NK-92 treated with Interleukin-12 subunit alpha and Interleukin-12 subunit beta, amount 100 ng/mL, for 24 hours (cell line): ENCODE data around the gene NEK1.
"Not testable (repeated sequence)": the region's sequence is repeated elsewhere in the genome, so short reads cannot be mapped to it uniquely, and the experiment has no call there.

ENCODE experiments used
- DNase-seq: peaks from one replicate; lab custom pipeline; 2025; lab: John Stamatoyannopoulos, UW

NEK1 gene

DNA sequence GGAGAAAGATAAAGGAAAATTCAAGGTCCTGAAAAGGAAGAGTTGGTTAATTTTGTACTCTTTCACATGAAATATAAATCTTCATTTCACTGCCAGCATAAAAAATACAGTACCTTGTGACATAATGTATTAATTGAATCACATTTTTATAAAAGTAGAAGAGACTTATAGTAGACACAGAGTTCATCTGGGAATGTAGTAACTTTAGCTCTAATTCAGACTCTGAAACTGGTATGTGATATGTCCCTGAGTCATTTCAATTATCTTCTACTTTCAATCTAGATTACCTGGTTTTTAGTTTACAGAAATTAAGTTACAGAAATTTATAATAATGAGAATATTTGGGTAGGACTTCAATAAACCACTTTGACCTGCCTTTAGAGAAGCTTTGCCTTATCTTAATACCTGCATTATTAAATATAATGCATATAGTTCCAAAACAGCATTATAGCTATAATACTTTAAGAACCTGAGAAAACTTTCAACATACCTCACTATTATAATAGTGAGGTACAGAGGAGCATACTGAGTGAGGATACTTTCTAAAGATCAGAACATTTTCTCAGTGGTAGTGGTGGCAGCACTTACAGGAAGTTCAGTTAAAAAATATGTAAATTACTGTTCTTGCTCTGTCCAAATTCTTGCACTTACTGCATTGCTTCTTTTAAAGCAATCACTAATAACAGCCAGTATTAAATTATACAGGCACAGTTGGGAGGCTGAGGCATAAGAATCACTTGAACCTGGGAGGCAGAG lies 11.2 kb downstream of the NEK1 start:
- no peak for DNase-seq

DNA sequence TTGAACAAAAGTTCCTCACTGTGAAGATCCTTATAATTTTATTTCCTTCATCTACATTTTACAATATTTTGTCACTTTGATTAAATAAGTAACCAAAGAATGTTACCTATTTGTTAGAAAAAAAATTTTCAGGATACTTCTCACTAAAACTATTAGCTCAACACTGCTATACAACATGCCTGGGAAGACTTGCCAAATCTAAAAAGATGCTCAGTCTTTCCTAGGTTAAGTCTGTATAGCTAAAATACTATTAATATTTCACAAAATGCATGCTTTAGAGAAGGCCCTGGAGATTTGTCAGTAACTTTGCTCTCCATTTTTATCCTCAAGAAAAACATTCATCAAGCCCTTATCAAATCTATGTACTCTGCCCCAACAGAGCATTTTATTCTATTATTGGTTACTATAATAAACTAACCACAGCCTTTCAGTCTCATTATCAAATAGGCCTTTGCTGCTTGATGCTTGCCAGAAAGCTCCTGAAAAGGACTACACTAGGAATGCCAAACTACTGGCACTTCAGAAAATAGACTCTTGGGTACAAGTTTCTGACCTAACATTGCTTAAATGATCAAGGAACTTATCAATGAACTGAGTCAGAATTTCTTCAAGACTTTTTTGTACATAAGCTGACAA lies 17.7 kb downstream of the NEK1 start:
- DNase-seq: no peak

DNA sequence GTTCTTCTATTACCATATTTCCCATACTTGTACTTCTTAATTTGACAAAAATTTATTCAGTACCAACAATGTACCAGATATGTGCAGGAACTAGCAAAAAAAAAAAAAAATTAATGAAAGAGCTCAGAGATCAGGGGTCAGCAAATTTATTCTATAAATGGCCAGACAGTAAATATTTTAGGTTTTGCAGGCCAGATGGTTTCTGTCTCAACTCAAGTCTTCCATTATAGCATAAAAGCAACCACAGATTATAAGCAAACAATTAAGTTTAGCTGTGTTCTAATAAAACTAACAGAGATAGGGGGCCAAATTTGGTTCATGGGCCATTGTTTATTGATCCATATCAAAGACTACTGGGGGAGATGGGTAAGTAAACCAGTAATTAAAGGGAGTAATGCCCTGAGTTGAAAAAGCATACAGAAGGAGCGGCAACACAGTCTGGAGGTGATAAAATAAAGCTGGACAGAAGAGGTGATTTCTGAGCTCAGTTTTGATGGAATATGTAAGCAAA lies 19.3 kb downstream of the NEK1 start:
- no peak for DNase-seq

DNA sequence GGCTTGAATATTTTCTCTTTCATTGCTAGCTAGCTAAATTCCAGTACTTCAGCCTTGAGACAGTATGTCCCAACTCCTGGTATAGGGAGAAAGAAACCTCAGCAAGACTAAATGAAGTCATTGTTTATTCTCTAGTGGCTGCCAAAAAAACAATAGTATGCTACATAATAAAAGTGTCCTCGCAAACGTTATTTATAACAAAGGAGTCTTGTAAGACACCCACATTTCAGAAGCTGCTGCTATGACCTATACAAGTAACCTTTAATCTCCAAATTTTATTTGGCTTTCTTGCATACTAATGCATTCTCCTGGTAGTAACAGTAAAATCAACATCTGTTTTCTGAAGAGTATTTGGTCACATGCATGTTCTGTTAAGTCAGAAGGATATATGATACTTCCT lies 28.8 kb downstream of the NEK1 start:
- DNase-seq: no peak

DNA sequence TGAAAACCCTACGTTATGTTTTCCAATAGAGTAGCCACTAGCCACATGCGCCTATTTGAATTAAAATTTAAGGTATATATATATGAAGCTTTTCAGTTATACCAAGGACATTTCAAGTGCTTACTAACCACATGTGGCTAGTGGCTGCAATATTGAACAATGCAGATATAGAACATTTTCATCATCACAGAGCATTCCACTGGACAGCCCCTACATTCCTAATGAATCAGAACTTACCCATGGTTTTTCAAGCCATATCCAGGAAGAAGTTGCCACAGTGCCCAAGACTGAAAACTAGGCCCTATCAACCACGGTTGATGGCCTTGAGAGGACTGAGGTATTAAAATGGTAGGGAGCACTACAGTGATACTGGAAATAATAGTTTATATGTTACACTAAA lies 29.7 kb downstream of the NEK1 start:
- no peak for DNase-seq

DNA sequence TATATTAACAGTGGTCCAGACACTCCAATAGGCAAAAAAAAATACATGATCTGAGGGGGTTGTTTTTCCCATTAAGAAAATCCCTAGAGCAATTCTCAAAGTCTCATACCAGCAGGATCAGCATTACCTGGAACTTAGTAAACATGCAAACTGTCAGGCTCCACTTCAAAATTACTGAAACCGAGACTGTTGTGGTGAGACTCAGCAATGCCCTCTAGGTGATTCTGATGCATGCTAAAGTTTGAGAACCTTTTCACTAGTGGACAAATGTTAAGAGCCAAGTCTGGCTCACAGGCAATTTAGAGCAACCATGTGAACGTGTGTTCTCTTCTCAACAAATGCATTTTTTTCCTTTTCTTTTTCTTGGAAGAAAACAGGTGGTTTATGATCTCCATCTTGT lies 30.2 kb downstream of the NEK1 start:
- no peak for DNase-seq

DNA sequence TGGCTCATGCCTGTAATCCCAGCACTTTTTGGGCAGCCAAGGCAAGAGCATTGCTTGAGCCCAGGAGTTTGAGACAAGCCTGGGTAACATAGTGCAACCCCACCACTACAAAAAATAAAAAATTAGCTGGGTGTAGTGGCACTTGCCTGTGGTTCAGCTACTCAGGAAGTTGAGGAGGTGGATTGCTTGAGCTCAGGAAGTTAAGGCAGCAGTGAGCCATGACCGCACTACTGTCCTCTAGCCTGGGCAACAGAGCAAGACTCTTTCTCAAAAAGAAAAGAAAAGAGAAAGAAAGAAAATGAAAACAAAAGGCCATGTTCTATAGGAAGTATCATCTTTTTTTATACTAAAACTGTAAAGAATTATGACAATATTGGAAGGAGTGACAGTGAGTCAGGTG lies 38.5 kb downstream of the NEK1 start:
- DNase-seq: no peak

DNA sequence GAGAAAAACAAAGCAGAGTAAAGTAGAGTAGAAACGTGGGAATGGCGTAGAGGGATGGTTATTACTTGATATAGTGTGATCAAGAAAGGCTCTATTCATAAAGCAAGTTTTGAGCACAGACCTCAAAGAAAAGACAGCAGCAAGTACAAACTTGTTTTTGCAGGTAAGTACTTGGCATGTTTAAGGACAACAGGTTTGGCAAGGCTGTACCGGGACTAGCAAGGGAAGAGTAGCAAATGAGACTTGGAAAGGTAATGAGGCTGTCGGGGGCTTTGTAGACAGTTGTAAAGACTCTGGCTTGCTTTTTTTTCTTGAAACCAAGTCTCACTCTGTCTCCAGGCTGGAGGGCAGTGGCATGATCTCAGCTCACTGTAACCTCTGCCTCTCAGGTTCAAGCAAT lies 40.9 kb downstream of the NEK1 start:
- DNase-seq: no peak

DNA sequence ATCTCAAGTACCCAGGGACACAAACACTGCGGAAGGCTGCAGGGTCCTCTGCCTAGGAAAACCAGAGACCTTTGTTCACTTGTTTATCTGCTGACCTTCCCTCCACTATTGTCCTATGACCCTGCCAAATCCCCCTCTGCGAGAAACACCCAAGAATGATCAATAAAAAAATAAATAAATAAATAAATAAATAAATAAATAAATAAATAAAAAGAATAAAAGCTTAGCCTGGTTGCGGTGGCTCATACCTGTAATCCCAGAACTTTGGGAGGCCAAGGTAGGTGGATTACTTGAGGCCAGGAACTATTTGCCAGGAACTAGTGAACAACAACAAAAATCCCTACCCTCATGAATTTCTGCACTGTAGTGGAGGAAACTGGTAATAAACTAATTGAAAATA lies 41.4 kb downstream of the NEK1 start:
- DNase-seq: not testable (repeated sequence)

DNA sequence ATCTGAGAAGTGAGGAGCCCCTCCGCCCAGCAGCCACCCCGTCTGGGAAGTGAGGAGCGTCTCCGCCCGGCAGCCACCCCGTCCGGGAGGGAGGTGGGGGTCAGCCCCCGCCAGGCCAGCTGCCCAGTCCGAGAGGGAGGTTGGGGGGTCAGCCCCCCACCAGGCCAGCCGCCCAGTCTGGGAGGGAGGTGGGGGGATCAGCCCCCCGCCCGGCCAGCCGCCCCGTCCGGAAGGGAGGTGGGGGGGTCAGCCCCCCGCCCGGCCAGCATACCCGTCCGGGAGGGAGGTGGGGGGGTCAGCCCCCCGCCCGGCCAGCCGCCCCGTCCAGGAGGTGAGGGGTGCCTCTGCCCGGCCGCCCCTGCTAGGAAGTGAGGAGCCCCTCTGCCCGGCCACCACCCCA lies 42.1 kb downstream of the NEK1 start:
- not testable (repeated sequence) for DNase-seq

DNA sequence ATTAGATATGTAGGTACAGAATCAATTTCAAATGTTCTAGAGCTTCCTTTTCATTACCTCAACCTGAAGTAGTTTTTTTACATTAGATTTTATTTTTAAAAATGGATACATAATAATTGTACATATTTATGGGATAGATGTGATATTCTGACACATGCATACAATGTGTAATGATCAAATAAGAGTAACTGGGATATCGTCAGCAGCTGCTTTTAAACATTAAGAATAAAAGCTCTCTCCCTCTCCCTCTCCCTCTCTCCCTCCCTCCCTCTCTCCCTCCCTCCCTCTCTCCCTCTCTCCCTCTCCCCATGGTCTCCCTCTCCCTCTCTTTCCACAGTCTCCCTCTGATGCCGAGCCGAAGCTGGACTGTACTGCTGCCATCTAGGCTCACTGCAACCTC lies 43.2 kb downstream of the NEK1 start:
- not testable (repeated sequence) for DNase-seq

DNA sequence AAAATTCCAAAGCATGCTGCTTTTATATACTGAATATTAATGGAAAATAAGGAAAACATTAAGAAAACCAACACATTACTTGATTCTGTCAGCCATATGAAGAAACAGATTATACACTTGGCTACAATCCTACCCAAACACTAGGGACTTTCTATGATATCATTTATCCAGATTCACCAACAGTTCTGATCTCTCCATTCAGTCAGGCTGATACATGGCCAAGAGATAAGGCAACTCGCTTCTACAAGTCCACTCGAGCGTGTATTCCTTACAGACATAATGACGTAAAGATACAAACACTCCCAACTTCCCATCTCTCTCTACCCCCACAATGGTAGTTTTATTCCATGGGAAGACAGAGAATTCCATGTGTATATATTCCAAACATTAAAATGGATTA lies 44.5 kb downstream of the NEK1 start:
- DNase-seq: no peak

DNA sequence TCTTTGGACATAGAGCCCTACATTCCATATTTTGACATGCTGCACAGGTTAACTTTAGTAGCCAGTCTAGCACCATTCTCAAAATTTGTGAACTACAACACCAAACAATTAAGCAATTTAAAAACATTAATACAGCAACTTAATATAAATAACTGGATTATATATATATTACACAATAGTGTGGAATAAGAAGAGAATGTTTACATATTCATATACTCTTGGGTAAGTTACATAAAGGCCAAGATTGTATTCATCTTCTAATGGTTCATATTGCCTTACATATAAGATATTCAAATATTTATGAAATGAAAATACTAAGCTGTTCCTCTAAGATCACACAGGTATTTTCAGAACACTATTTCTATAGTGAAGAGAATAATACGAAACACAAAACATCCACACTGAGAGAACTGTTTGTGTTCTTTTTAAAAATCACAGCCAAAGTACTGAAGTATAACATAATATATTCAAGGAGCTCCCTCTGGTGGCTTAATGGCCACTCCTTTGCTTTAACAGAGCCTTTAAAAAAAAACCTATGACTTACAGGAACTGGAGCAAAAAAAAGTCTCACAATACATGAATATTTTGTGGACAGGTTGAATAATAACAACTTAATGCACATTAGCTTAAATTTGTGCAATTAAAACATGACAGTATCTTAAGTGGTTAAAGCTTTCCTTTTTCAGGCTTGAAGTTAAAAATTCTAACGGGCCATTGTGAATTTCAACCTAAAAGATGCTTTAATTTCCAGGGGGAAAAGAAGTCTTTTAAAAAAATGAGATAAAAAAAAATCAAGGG lies 46.2 kb downstream of the NEK1 start:
- no peak for DNase-seq

DNA sequence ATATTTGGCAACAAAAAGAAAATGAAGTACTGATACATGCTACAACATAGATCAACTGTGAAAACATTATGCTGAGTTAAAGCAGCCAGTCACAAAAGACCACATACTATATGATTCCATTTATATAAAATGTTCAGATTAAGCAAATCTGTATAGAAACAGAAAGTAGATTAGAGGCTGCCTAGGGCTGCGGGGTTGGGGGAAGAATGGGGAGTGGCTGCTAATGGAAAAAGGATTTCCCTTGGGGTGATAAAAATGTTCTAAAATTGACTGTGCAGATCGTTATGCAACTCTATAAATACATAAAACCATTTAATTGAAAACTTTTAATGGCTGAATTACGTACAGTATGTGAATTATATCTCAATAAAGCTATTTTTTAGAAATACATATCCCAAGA lies 46.8 kb downstream of the NEK1 start:
- no peak for DNase-seq

DNA sequence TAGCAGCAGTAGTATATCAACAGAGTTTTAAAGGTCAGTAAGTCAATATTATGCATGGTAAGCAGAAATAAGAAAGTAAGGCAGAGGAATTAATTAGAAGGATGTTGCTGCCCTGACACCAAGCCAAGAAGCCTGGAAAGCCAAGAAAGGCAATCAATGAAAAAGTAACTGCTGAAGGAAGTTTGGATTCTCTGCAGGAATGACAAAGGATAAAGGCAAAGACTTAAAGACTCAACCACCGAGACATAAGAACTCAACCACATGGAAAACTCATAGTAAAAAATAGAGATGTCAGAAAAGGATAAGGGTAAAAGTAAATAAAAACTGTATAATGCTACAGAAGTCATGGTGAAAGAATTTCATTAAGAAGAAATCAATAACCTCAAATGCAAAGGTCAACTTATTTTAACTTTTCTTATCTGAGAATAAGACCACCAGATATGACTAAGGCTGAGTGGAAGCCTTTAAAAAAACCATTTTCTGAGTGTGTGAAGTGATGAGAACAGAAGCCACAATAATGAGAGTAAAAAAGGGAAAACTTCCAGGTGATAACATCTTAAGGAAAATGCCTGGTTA lies 55.2 kb downstream of the NEK1 start:
- no peak for DNase-seq

DNA sequence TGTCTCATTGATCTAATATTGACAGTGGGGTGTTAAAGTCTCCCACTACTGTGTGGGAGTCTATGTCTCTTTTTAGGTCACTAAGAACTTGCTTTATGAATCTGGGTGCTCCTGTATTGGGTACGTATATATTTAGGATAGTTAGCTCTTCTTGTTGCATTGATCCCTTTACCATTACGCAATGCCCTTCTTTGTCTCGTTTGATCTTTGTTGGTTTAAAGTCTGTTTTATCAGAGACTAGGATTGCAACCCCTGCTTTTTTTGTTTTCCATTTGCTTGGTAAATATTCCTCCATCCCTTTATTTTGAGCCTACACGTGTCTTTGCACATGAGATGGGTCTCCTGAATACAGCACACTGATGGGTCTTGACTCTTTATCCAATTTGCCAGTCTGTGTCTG lies 65.8 kb downstream of the NEK1 start:
- not testable (repeated sequence) for DNase-seq

DNA sequence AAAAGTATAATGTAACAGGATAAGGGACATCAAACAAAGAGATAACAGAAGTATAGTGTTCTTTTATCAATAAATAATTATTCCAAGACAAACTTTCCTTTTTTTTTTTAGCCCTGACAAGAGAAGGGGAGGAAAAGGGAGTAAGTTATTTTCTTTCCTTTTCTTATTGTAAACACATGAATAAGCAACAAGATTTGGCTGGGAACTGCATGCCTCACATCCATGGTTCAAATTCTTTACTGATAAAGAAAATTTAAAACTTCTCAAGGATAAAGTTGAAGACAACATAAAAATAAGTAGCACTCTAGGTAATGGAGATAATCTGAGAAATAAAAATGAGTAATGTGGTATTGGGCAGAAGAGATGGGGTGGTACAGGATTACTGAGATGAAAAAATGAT lies 71.6 kb downstream of the NEK1 start:
- no peak for DNase-seq

DNA sequence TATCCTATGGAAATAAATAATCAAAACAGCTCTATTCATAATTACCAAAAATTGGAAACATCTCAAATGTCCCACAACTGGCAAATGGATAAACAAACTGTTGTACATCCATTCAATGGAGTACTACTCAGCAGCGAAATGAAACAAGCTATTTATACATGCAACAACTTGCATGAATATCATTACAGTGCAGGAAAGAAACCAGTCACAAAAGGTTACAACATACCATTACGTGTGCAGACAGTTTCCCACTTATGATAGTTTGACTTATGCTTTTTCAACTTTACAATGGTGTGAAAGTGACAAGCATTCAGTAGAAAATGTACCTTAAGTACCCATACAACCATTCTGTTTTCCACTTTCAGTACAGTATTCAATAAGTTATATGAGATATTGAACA lies 82.3 kb downstream of the NEK1 start:
- DNase-seq: no peak

DNA sequence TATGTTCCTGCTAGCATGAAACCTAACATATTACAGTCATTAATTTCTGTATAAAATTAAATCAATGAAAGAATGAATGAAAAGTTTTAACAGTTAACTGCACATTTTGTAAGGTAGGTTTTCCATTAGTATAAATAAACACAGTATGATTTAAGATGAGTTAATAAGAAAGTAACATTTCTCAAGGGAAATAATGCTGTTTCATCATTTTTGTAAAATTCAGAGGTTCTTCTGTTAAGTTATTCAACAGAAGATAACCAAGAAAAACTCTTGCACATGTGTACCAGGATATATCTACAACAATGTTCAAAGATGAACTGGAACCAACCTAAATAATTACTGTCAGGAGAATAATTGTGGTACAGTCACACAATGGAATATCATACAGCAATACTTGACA lies 88.6 kb downstream of the NEK1 start:
- no peak for DNase-seq

DNA sequence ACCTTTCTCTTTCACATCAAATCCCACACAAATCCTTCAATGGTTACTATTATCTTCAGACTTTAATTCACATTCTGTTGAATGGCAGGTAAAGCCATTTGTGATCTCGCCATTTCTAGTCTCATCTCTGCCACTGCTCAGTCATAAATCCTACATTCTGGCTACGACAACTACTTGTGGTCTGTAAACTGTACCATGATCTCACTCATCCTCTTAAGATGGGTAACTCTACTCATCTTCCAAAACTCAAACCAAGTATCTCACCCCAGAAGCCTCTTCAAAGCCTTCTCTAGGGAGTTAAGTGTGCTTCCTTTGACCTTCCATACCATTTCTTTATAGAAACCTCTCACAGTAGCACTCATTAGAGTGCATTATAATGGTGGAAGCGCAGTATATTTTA lies 101.8 kb downstream of the NEK1 start:
- DNase-seq: no peak

DNA sequence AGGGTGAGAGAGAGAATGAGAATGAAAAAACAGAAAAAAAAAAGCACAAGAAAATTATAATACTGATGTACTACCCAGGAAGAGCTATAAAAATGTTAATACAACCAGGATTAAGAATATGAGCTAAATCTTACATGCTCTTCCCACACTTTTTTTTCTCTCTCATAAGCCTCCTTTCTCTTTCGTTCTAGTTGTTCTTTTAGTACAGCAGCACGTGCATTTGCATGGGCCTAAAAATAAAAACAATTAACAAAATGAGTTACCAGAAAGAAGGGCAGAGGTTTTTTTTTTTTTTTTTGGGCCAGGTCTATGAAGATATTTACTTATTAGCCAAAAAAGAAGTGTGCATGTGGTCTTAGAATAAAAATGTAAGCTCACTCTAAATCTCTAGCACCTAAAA lies 105.5 kb downstream of the NEK1 start:
- no peak for DNase-seq

DNA sequence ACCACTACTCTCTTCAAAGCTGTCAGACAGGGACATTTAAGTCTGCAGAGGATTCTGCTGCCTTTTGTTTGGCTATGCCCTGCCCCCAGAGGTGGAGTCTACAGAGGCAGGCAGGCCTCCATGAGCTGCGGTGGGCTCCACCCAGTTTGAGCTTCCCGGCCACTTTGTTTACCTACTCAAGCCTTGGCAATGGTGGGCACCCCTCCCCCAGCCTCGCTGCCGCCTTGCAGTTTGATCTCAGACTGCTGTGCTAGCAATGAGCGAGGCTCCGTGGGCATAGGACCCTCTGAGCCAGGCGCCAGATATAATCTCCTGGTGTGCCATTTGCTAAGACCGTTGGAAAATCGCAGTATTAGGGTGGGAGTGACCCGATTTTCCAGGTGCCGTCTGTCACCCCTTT lies 112.5 kb downstream of the NEK1 start:
- DNase-seq: not testable (repeated sequence)

DNA sequence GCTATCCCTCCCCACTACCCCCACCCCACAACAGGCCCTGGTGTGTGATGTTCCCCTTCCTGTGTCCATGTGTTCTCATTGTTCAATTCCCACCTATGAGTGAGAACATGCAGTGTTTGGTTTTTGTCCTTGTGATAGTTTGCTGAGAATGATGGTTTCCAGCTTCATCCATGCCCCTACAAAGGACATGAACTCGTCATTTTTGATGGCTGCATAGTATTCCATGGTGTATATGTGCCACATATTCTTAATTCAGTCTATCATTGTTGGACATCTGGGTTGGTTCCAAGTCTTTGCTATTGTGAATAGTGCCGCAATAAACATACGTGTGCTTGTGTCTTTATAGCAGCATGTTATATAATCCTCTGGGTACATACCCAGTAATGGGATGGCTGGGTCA lies 118.1 kb downstream of the NEK1 start:
- DNase-seq: not testable (repeated sequence)
